ENCODE data around the gene IWS1.
"Not testable (repeated sequence)": the region's sequence is repeated elsewhere in the genome, so short reads cannot be mapped to it uniquely, and the experiment has no call there.

The IWS1 gene

DNA sequence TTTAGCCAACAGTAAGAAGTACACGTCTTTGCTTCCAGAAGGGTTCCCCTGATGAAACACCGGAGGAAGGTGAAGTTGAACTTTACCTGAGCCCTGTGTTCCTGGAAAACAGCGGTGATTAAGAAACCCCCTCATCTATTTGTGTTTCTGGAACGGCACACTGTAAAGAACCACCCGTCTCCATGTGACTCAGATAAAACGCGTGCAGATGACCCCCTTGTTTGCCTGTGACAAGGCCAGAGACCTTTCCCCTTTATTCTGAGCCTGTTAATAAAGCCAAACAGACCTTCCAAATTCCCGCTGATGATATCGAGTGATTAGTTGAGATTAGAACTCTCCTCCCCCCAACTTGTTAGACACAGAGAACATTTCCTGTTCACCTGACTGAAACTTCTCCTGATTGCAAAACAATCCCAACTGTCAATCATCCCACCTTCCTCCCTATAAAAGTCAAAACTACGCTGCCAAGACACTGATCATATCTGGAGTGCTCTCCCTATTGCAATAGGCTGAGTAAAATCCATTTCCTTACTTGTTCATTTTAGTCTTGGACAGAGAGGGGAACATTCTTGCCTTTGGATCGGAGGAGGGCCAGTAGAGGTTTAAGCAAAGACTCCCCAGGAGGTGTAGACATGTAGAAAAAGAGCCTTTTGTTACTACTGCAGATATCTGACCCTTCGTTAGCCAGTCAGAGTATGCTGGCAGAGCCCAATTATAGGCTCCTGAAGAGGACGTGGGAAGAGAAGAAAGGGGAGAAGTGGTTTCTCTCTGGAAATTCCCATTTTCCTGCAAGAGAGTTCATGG, 914 bp upstream of the IWS1 start:
- no peak for DNase-seq (ENCODE audit: low read depth)

GRCh38 chr2:127525691-127526131, 578 bp downstream of the IWS1 start:
- peak; percentile 49 for DNase-seq (ENCODE audit: low read depth)

GRCh38 chr2:127524198-127524834, 2.0 kb downstream of the IWS1 start:
- not testable (repeated sequence) for DNase-seq (ENCODE audit: low read depth)

- no peak for DNase-seq (ENCODE audit: low read depth)
These were observed 2.9 kb downstream of the IWS1 start for GRCh38 chr2:127523269-127523939.

DNA sequence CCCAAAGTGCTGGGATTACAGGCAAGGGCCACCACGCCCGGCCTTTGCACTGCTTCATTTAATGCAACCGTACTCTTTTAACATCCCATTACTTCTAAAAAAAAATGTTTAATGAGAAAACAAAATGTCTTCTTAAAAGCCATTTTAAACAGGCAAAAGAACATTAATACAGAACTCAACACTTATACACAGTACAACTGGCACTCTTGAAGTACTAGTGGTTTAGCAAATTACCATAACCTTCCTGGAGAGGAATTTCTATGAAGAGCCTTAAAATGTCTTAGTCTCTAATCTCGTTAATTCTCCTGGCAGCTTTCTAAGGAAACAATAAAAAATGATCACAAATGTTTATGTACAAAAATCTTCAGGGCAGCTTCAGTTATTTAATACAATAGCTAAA, 5.9 kb downstream of the IWS1 start:
- DNase-seq (ENCODE audit: low read depth) = no peak

DNA sequence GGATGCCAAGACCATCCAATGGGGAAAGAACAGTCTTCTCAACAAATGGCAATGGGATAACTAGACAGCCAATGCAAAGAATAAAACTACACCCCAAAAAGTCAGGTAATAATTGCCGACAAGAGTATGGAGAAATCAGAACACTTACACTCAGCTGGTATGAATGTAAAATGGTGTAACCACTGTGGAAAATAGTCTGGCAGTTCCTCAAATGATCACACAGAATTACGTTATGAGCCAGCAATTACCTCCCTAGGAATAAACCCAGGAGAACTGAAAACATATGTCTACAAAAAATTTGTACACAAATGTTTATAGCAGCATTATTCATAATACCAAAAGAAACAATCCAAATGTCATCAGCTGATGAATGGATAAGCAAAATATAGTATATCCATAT, 8.8 kb downstream of the IWS1 start:
- DNase-seq (ENCODE audit: low read depth) = peak; percentile 66

DNA sequence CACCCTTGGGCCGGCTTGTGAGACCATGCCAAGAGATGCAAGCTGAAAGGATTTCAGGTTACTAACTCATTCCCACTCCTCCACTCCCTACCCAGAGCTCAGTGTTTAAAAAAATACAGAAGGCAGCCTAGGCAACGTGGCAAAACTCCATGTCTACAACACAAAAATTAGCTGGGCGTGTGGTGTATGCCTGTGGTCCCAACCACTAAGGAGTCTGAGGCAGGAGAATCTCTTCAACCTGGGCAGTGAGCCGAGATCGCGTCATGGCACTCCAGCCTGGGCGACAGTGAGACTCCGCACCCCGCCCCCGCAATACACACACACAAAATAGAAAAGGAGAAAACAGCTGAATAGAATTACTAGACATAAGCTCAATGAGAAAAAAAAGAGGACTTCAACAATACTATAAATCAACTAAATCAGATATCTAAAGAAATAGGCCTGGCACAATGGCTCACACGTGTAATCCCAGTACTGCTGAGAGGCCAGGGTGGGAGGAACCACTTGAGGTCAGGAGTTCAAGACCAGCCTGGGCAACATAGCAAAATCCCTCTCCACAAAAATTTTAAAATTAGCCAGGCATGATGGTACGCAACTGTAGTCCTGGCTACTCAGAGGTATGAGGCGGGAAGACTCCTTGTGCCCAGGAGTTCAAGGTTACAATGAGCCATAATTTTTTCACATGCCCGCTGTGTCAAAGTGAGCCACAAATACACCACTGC, 10.1 kb downstream of the IWS1 start:
- peak; percentile 50 for DNase-seq (ENCODE audit: low read depth)

- peak; percentile 43 for DNase-seq (ENCODE audit: low read depth)
These were observed 10.8 kb downstream of the IWS1 start for GRCh38 chr2:127515383-127515915.

GRCh38 chr2:127514485-127514884, 11.8 kb downstream of the IWS1 start:
- no peak for DNase-seq (ENCODE audit: low read depth)

GRCh38 chr2:127514076-127514475, 12.2 kb downstream of the IWS1 start:
- no peak for DNase-seq (ENCODE audit: low read depth)

DNA sequence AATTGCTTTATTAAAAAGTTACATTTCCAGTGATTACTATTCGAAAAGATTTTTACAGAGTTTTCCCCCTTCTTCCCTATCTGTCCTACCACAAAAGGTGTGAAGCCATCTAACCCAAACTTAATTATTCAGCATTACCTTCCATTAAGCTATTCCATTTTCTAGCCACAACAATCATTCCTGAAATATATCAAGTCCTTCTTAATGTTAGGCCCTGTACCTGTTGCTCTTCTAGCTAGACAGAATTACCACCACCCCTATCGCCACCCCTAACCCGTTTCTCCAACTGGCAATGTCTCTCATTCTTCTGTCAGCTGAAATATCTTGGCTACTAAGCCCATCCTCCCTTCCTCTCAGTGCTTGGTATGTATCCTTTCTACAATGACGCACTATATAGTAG, 13.9 kb downstream of the IWS1 start:
- DNase-seq (ENCODE audit: low read depth) = no peak

DNA sequence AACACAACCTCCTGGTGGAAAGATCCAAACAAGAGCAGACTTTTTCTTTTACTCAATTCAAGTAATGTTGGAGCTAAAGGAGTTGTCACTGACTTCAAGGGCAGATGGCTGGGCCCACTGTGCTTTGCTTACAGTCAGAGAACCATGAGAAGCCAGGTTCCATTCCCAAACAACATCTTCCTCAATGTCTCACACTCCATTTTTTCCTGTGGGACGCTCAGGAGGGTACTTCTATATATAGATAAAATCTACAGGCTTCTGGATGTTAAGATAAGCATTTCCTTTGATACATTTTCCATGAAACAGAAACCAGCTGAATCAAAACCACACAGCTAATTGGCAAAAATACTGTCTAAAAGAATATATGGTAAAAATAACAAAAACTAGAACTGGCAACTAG, 14.4 kb downstream of the IWS1 start:
- no peak for DNase-seq (ENCODE audit: low read depth)

- no peak for DNase-seq (ENCODE audit: low read depth)
These were observed 15.1 kb downstream of the IWS1 start for GRCh38 chr2:127511090-127511695.

GRCh38 chr2:127510073-127510472, 16.2 kb downstream of the IWS1 start:
- no peak for DNase-seq (ENCODE audit: low read depth)

GRCh38 chr2:127508631-127509034, 17.7 kb downstream of the IWS1 start:
- peak; percentile 100 for DNase-seq (ENCODE audit: low read depth)

DNA sequence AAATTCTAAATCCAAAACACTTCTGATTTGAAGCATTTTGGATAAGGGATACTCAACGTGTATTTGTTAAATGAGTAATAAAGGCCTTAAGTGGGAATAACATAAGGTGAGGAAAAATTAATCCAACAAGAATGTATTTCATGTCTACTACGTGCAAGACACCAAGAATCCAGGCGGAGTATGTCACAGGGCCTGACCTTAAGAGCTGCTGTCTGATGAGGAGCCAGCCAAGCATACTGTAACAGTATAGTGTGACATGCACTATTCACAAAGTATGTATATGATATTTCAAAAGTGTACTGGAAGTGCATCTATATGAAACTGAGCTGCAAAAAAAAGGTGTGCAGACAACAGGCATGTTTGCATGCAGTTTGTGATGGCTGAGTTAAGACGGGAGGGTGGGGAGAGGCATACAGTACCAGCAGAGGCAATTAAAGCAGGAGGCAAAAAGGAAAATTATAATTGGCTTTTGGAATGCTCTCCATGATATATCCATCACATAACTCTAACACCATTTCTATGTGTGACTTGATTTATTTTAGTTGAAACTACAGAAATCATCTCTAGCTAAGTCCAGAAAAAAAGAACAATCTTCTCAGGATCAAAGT, 18.2 kb downstream of the IWS1 start:
- no peak for DNase-seq (ENCODE audit: low read depth)

- DNase-seq (ENCODE audit: low read depth) = no peak
These were observed 19.8 kb downstream of the IWS1 start for GRCh38 chr2:127506510-127506909.

DNA sequence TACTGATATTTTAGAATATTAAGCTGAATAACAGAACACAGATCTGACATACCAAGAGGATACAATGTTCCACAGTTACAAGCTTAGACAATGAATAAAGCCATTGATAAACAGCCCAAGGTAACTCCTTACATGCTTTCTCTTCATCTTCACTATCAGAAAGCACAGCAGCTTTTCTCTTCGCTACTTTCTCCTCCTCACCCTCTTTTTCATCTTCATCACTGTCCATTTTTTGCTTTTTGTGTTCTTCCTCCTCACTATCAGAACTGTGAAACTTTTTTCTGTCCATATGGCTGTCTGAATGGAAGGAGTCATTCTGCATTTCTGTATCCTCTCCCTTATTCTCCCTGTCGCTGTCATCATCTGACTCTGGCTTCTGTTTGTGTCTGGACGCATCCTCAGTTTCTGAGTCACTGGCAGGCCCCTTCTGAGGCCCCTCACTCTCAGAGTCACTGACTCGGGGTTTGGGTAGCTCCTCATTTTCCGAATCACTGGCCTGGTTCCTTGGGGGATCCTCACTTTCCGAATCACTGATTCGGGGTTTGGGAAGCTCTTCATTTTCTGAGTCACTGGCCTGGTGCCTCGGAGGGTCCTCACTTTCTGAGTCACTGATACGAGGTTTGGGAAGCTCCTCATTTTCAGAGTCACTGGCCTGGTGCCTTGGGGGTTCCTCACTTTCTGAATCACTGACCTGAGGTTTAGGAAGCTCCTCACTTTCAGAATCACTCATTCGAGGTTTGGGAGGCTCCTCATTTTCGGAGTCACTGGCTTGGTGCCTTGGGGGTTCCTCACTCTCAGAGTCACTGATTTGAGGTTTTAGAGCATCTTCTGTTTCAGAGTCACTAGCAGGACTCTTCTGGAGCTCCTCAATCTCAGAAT, 21.5 kb downstream of the IWS1 start:
- no peak for DNase-seq (ENCODE audit: low read depth)

DNA sequence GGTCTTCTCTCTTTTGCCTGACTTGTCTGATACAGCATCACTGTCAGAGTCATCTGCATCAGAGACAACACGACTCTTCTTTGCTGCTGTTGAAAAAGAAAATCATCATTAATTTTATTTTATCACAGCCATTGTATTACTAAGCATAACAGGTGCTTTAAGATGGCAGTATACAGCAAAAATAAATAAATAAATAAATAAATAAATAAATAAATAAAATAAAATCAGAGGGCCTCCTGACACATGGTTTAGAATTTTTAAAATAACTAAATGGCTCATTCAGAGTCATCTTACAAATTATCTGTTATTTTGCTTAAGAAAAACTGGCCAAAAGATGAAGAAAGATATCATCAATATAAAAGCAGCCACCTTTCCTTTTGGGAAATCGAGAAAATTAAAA, 22.8 kb downstream of the IWS1 start:
- no peak for DNase-seq (ENCODE audit: low read depth)

GRCh38 chr2:127498386-127498785, 27.9 kb downstream of the IWS1 start:
- peak; percentile 96 for DNase-seq (ENCODE audit: low read depth)
